Breast epithelium (tissue), 3 donors: Measurements from ENCODE around the gene OSBPL3.

Source experiments
- POLR2A ChIP-seq: fragments of 450-650 bp; IDR thresholded peaks from one replicate; pipeline ENCODE4 v1.6.1; 2016; ENCODE audit warnings: antibody characterized with exemption, mild to moderate bottlenecking, moderate library complexity
- POLR2AphosphoS5 ChIP-seq, 3 donors: sonication (generic); formaldehyde crosslinking; IDR thresholded peaks; one replicate each; pipeline ENCODE4 v1.6.1; 2017; ENCODE audit warnings: antibody characterized with exemption in 3 of 3
- TF ChIP-seq, protein P1 (sequence below), 3 donors: fragments of 450-650 bp; IDR thresholded peaks; one replicate each; pipeline ENCODE4 v1.5.1; 2016 to 2017; ENCODE audit warnings: antibody characterized with exemption in 3 of 3, mild to moderate bottlenecking in 3 of 3, moderate library complexity in 3 of 3

DNA sequence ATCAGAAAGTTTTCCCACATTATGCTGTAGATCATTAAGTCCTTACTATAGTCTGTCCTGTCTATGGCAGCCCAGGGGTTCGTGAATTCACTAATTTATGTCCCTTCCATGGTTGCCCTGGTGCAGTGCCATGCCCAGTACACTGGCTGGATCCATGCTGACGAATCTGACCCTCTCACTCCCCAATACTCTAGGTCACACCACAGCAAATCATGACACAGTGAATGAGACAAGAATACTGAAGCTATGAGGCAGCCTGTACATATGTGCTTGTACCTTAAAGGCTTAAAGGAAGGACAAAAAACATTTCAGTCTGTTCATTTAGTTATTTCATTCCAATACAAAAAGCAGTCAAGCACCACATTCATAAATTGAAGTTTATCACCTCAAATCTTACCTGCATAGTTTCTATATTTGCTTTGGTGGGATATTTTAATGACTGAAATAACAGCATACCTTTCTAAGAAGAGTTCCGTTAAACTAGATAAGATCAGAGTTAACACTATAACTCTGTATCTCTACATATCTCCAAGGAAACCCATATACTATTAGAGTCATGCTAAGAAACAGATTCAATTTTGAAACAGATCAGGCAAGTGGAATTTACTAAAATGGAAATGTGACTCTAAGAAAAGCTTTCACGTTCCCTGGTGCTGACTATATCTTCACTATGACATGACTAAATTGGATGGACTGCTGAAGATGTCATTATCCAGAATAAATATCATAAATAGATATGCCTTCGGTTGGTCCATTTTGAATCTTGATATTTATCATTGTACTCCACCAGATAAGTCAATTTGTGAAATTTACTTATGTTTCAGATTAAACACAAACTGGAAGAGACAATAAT is 36.7 kb downstream of the OSBPL3 start:
- TF ChIP-seq, protein P1, sequence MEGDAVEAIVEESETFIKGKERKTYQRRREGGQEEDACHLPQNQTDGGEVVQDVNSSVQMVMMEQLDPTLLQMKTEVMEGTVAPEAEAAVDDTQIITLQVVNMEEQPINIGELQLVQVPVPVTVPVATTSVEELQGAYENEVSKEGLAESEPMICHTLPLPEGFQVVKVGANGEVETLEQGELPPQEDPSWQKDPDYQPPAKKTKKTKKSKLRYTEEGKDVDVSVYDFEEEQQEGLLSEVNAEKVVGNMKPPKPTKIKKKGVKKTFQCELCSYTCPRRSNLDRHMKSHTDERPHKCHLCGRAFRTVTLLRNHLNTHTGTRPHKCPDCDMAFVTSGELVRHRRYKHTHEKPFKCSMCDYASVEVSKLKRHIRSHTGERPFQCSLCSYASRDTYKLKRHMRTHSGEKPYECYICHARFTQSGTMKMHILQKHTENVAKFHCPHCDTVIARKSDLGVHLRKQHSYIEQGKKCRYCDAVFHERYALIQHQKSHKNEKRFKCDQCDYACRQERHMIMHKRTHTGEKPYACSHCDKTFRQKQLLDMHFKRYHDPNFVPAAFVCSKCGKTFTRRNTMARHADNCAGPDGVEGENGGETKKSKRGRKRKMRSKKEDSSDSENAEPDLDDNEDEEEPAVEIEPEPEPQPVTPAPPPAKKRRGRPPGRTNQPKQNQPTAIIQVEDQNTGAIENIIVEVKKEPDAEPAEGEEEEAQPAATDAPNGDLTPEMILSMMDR (IDR thresholded peaks at IDR 0.05), result no peak
- TF ChIP-seq POLR2A (no peak), POLR2AphosphoS5 (IDR thresholded peaks at IDR 0.05) (no peak)
